Measurements from ENCODE around the gene TBC1D13.

TBC1D13 gene

GRCh38 chr9:128821584-128822406, 34.7 kb downstream of the TBC1D13 start:
- no peak for DNase-seq (ENCODE audit: low read depth, low spot score)
- Histone ChIP-seq H3K36me3 (ENCODE audit: insufficient read depth, insufficient read length, low read length) (peaks cover 69% of the 10 kb centered on the region), H3K4me1 (ENCODE audit: insufficient read depth, insufficient read length) (peaks cover 29% of the 10 kb centered on the region), H3K9me3 (ENCODE audit: insufficient read depth, low read length) (no peaks in the 10 kb centered on the region), H3K4me3 (ENCODE audit: insufficient read length, low read depth) (no peak overlapping the region), H3K9ac (ENCODE audit: insufficient read length, low read depth) (no peak overlapping the region), H3K27me3 (ENCODE audit: insufficient read depth, insufficient read length) (no peaks in the 10 kb centered on the region)
- TF ChIP-seq YY1 (IDR thresholded peaks at IDR 0.05; ENCODE audit: insufficient read depth, insufficient read length) (no peak), ZNF274 (IDR thresholded peaks at IDR 0.05; ENCODE audit: low read depth, low read length) (no peak), SUZ12 (IDR thresholded peaks at IDR 0.05; ENCODE audit: extremely low read depth, insufficient read depth, insufficient read length) (no peak)

- TF ChIP-seq ZNF274 (IDR thresholded peaks at IDR 0.05; ENCODE audit: low read depth, low read length) = no peak
- TF ChIP-seq SUZ12 (IDR thresholded peaks at IDR 0.05; ENCODE audit: extremely low read depth, insufficient read depth, insufficient read length) = no peak
- TF ChIP-seq YY1 (IDR thresholded peaks at IDR 0.05; ENCODE audit: insufficient read depth, insufficient read length) = no peak
- H3K4me1 ChIP-seq (ENCODE audit: insufficient read depth, insufficient read length) = peaks cover 29% of the 10 kb centered on the region
- H3K9me3 ChIP-seq (ENCODE audit: insufficient read depth, low read length) = no peaks in the 10 kb centered on the region
- no peak for DNase-seq (ENCODE audit: low read depth, low spot score)
- H3K9ac ChIP-seq (ENCODE audit: insufficient read length, low read depth) = no peak overlapping the region
- peaks cover 76% of the 10 kb centered on the region for H3K36me3 ChIP-seq (ENCODE audit: insufficient read depth, insufficient read length, low read length)
- no peaks in the 10 kb centered on the region for H3K27me3 ChIP-seq (ENCODE audit: insufficient read depth, insufficient read length)
- H3K4me3 ChIP-seq (ENCODE audit: insufficient read length, low read depth) = no peak overlapping the region
These were observed 35.5 kb downstream of the TBC1D13 start for GRCh38 chr9:128822407-128823042.

- peaks cover 85% of the 10 kb centered on the region for H3K36me3 ChIP-seq (ENCODE audit: insufficient read depth, insufficient read length, low read length)
- peaks cover 29% of the 10 kb centered on the region for H3K4me1 ChIP-seq (ENCODE audit: insufficient read depth, insufficient read length)
- no peaks in the 10 kb centered on the region for H3K27me3 ChIP-seq (ENCODE audit: insufficient read depth, insufficient read length)
- no peaks in the 10 kb centered on the region for H3K9me3 ChIP-seq (ENCODE audit: insufficient read depth, low read length)
- H3K9ac ChIP-seq (ENCODE audit: insufficient read length, low read depth) = no peak overlapping the region
- no peak for DNase-seq (ENCODE audit: low read depth, low spot score)
- TF ChIP-seq ZNF274 (IDR thresholded peaks at IDR 0.05; ENCODE audit: low read depth, low read length) = no peak
- TF ChIP-seq YY1 (IDR thresholded peaks at IDR 0.05; ENCODE audit: insufficient read depth, insufficient read length) = no peak
- no peak for TF ChIP-seq SUZ12 (IDR thresholded peaks at IDR 0.05; ENCODE audit: extremely low read depth, insufficient read depth, insufficient read length)
- H3K4me3 ChIP-seq (ENCODE audit: insufficient read length, low read depth) = no peak overlapping the region
These were observed 36.4 kb downstream of the TBC1D13 start for GRCh38 chr9:128823362-128823902.

- Histone ChIP-seq H3K36me3 (ENCODE audit: insufficient read depth, insufficient read length, low read length) (peaks cover 89% of the 10 kb centered on the region), H3K9ac (ENCODE audit: insufficient read length, low read depth) (no peak overlapping the region)
These were observed 36.9 kb downstream of the TBC1D13 start for GRCh38 chr9:128823903-128824406.

GRCh38 chr9:128824911-128825310, 37.9 kb downstream of the TBC1D13 start:
- TF ChIP-seq YY1 (IDR thresholded peaks at IDR 0.05; ENCODE audit: insufficient read depth, insufficient read length) = no peak
- no peak for TF ChIP-seq ZNF274 (IDR thresholded peaks at IDR 0.05; ENCODE audit: low read depth, low read length)
- TF ChIP-seq SUZ12 (IDR thresholded peaks at IDR 0.05; ENCODE audit: extremely low read depth, insufficient read depth, insufficient read length) = no peak
- no peaks in the 10 kb centered on the region for H3K9me3 ChIP-seq (ENCODE audit: insufficient read depth, low read length)
- H3K4me3 ChIP-seq (ENCODE audit: insufficient read length, low read depth) = no peak overlapping the region
- H3K9ac ChIP-seq (ENCODE audit: insufficient read length, low read depth) = no peak overlapping the region
- no peak for DNase-seq (ENCODE audit: low read depth, low spot score)
- peaks cover 25% of the 10 kb centered on the region for H3K4me1 ChIP-seq (ENCODE audit: insufficient read depth, insufficient read length)
- H3K36me3 ChIP-seq (ENCODE audit: insufficient read depth, insufficient read length, low read length) = peaks cover 85% of the 10 kb centered on the region
- H3K27me3 ChIP-seq (ENCODE audit: insufficient read depth, insufficient read length) = no peaks in the 10 kb centered on the region

More at GRCh38 chr9:128823903-128824406, 36.9 kb downstream of the TBC1D13 start:
- Histone ChIP-seq H3K9me3 (ENCODE audit: insufficient read depth, low read length) (no peaks in the 10 kb centered on the region), H3K4me3 (ENCODE audit: insufficient read length, low read depth) (peak overlapping the region; percentile 1), H3K4me1 (ENCODE audit: insufficient read depth, insufficient read length) (peaks cover 32% of the 10 kb centered on the region), H3K27me3 (ENCODE audit: insufficient read depth, insufficient read length) (no peaks in the 10 kb centered on the region)
- TF ChIP-seq ZNF274 (IDR thresholded peaks at IDR 0.05; ENCODE audit: low read depth, low read length) = no peak
- TF ChIP-seq SUZ12 (IDR thresholded peaks at IDR 0.05; ENCODE audit: extremely low read depth, insufficient read depth, insufficient read length) = no peak
- TF ChIP-seq YY1 (IDR thresholded peaks at IDR 0.05; ENCODE audit: insufficient read depth, insufficient read length) = no peak
- no peak for DNase-seq (ENCODE audit: low read depth, low spot score)

DNA sequence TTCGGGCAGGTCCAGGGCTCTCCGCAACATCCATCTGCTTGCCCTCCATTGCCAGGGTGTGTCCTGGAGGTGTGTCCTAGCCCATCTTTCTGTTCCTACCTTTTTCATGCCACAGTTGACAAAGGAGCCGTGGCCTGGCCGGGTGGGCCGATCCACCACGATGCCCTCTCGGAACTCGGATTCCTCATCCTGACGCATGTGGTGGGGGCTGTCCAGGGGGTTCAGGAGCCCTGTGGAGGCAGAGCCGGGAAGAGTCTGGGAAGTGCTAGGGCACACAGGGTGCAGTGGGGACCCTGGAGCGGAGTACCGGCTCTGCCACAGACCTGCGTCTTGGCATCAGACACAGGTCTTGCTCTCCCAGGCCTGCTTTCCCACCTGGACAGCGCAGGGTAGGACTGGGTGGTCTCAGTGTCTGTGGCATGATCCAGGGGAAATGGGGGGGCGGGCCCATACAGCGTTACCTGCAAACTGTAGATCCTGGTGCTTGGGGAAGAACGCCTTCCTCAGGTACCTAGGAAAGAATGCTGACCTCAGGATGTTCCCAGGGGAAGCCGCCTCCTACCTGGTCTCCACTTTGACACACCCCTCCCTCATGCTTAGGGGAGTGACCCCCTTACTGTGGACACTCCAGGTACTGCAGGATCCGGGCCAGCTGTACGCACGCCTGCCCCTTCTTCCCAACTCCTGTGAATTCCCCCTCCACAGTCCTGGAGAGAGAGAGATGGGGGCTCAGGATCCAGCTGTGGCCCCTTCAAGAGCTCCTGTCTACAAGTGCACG, 39.1 kb downstream of the TBC1D13 start:
- H3K36me3 ChIP-seq (ENCODE audit: insufficient read depth, insufficient read length, low read length) = peaks cover 80% of the 10 kb centered on the region

More for the DNA sequence above, 39.1 kb downstream of the TBC1D13 start:
- DNase-seq (ENCODE audit: low read depth, low spot score) = no peak
- TF ChIP-seq SUZ12 (IDR thresholded peaks at IDR 0.05; ENCODE audit: extremely low read depth, insufficient read depth, insufficient read length) (no peak), YY1 (IDR thresholded peaks at IDR 0.05; ENCODE audit: insufficient read depth, insufficient read length) (no peak), ZNF274 (IDR thresholded peaks at IDR 0.05; ENCODE audit: low read depth, low read length) (no peak)
- H3K9me3 ChIP-seq (ENCODE audit: insufficient read depth, low read length) = no peaks in the 10 kb centered on the region
- H3K9ac ChIP-seq (ENCODE audit: insufficient read length, low read depth) = no peak overlapping the region
- H3K4me3 ChIP-seq (ENCODE audit: insufficient read length, low read depth) = no peak overlapping the region
- H3K4me1 ChIP-seq (ENCODE audit: insufficient read depth, insufficient read length) = peaks cover 19% of the 10 kb centered on the region
- no peaks in the 10 kb centered on the region for H3K27me3 ChIP-seq (ENCODE audit: insufficient read depth, insufficient read length)
